Measurements from ENCODE around the gene CENPV. TPM values are rescaled to one million over a fixed set of nuclear protein-coding genes. Genes with fewer than 3 reads are reported as not detected.

The CENPV gene
- polyA plus RNA-seq, 1 donor = 136 TPM

GRCh38 chr17:16383772-16384287 is 30.6 kb upstream of the CENPV start:
- peaks cover 24% of the 10 kb centered on the region for H3K4me1 ChIP-seq (ENCODE audit: control insufficient read depth, insufficient read depth, low read length)
- H3K4me3 ChIP-seq (ENCODE audit: low read length) = peak overlapping the region; percentile 21
- H3K9me3 ChIP-seq (ENCODE audit: control insufficient read depth, low read depth, low read length) = peaks cover 6% of the 10 kb centered on the region
- H3K36me3 ChIP-seq (ENCODE audit: control insufficient read depth, insufficient read depth, low read length) = peaks cover 24% of the 10 kb centered on the region
- no peaks in the 10 kb centered on the region for H3K27me3 ChIP-seq (ENCODE audit: control insufficient read depth, insufficient read depth, low read length)
- DNase-seq = no peak
- H3K27ac ChIP-seq (ENCODE audit: low read length) = no peak overlapping the region
- WGBS (ENCODE audit: insufficient coverage, low lambda C conversion rate) = no CpG with 5 or more reads among the region's 5 CpGs

- Histone ChIP-seq H3K9me3 (ENCODE audit: control insufficient read depth, low read depth, low read length) (peaks cover 6% of the 10 kb centered on the region), H3K4me3 (ENCODE audit: low read length) (peak overlapping the region; percentile 21), H3K27me3 (ENCODE audit: control insufficient read depth, insufficient read depth, low read length) (no peaks in the 10 kb centered on the region), H3K4me1 (ENCODE audit: control insufficient read depth, insufficient read depth, low read length) (peaks cover 24% of the 10 kb centered on the region), H3K36me3 (ENCODE audit: control insufficient read depth, insufficient read depth, low read length) (peaks cover 24% of the 10 kb centered on the region), H3K27ac (ENCODE audit: low read length) (no peak overlapping the region)
- WGBS (ENCODE audit: insufficient coverage, low lambda C conversion rate) = no CpG with 5 or more reads among the region's 4 CpGs
- no peak for DNase-seq
Observed at GRCh38 chr17:16383216-16383615, 29.9 kb upstream of the CENPV start.

- 20% methylated on average over 2 of the region's 14 CpGs for WGBS (ENCODE audit: insufficient coverage, low lambda C conversion rate)
- DNase-seq = no peak
- H3K4me3 ChIP-seq (ENCODE audit: low read length) = peak overlapping the region; percentile 88
- peak overlapping the region; percentile 92 for H3K27ac ChIP-seq (ENCODE audit: low read length)
- H3K36me3 ChIP-seq (ENCODE audit: control insufficient read depth, insufficient read depth, low read length) = peaks cover 24% of the 10 kb centered on the region
- H3K9me3 ChIP-seq (ENCODE audit: control insufficient read depth, low read depth, low read length) = peaks cover 6% of the 10 kb centered on the region
- peaks cover 21% of the 10 kb centered on the region for H3K4me1 ChIP-seq (ENCODE audit: control insufficient read depth, insufficient read depth, low read length)
- H3K27me3 ChIP-seq (ENCODE audit: control insufficient read depth, insufficient read depth, low read length) = no peaks in the 10 kb centered on the region
Observed at GRCh38 chr17:16381496-16381820, 28.2 kb upstream of the CENPV start.

- peak within 1 kb of the TSS; percentile 88 for H3K4me3 ChIP-seq (ENCODE audit: low read length)
- DNase-seq = peak; percentile 97 to 98
- H3K27me3 ChIP-seq (ENCODE audit: control insufficient read depth, insufficient read depth, low read length) = no peaks in the 10 kb centered on the region
- H3K27ac ChIP-seq (ENCODE audit: low read length) = peak within 1 kb of the TSS; percentile 92
- H3K36me3 ChIP-seq (ENCODE audit: control insufficient read depth, insufficient read depth, low read length) = peaks cover 24% of the 10 kb centered on the region
- peaks cover 6% of the 10 kb centered on the region for H3K9me3 ChIP-seq (ENCODE audit: control insufficient read depth, low read depth, low read length)
- H3K4me1 ChIP-seq (ENCODE audit: control insufficient read depth, insufficient read depth, low read length) = peaks cover 21% of the 10 kb centered on the region
- WGBS (ENCODE audit: insufficient coverage, low lambda C conversion rate) = 0% methylated on average over 1 of the region's 67 CpGs
Observed at GRCh38 chr17:16380640-16381495, 27.6 kb upstream of the CENPV start, which contains the start of gene UBB. TSS of gene UBB (plus strand) at chr17:16381091. CDS start at chr17:16381908, 817 bp downstream.

GRCh38 chr17:16379654-16380053 is 26.4 kb upstream of the CENPV start:
- Histone ChIP-seq H3K36me3 (ENCODE audit: control insufficient read depth, insufficient read depth, low read length) (peaks cover 24% of the 10 kb centered on the region), H3K27me3 (ENCODE audit: control insufficient read depth, insufficient read depth, low read length) (no peaks in the 10 kb centered on the region), H3K4me3 (ENCODE audit: low read length) (no peak overlapping the region), H3K27ac (ENCODE audit: low read length) (no peak overlapping the region), H3K9me3 (ENCODE audit: control insufficient read depth, low read depth, low read length) (peaks cover 6% of the 10 kb centered on the region), H3K4me1 (ENCODE audit: control insufficient read depth, insufficient read depth, low read length) (peaks cover 19% of the 10 kb centered on the region)
- no peak for DNase-seq
- no CpG with 5 or more reads among the region's 8 CpGs for WGBS (ENCODE audit: insufficient coverage, low lambda C conversion rate)

GRCh38 chr17:16378636-16379282 is 25.5 kb upstream of the CENPV start:
- no peak overlapping the region for H3K27ac ChIP-seq (ENCODE audit: low read length)
- peaks cover 21% of the 10 kb centered on the region for H3K36me3 ChIP-seq (ENCODE audit: control insufficient read depth, insufficient read depth, low read length)
- peaks cover 13% of the 10 kb centered on the region for H3K4me1 ChIP-seq (ENCODE audit: control insufficient read depth, insufficient read depth, low read length)
- peaks cover 6% of the 10 kb centered on the region for H3K9me3 ChIP-seq (ENCODE audit: control insufficient read depth, low read depth, low read length)
- no peak overlapping the region for H3K4me3 ChIP-seq (ENCODE audit: low read length)
- H3K27me3 ChIP-seq (ENCODE audit: control insufficient read depth, insufficient read depth, low read length) = no peaks in the 10 kb centered on the region
- peak in 1 of 2 donors; percentile 31 for DNase-seq
- WGBS (ENCODE audit: insufficient coverage, low lambda C conversion rate) = no CpG with 5 or more reads among the region's 17 CpGs

GRCh38 chr17:16377941-16378341 is 24.7 kb upstream of the CENPV start:
- Histone ChIP-seq H3K27ac (ENCODE audit: low read length) (no peak overlapping the region), H3K27me3 (ENCODE audit: control insufficient read depth, insufficient read depth, low read length) (no peaks in the 10 kb centered on the region), H3K36me3 (ENCODE audit: control insufficient read depth, insufficient read depth, low read length) (peaks cover 13% of the 10 kb centered on the region), H3K9me3 (ENCODE audit: control insufficient read depth, low read depth, low read length) (peaks cover 6% of the 10 kb centered on the region), H3K4me1 (ENCODE audit: control insufficient read depth, insufficient read depth, low read length) (peaks cover 5% of the 10 kb centered on the region), H3K4me3 (ENCODE audit: low read length) (no peak overlapping the region)
- no peak for DNase-seq
- no CpG with 5 or more reads among the region's 2 CpGs for WGBS (ENCODE audit: insufficient coverage, low lambda C conversion rate)

- DNase-seq = peak; percentile 74 to 86
- no peaks in the 10 kb centered on the region for H3K36me3 ChIP-seq (ENCODE audit: control insufficient read depth, insufficient read depth, low read length)
Observed at GRCh38 chr17:16374146-16374938, 21.1 kb upstream of the CENPV start.

GRCh38 chr17:16371742-16372141 is 18.5 kb upstream of the CENPV start:
- H3K4me1 ChIP-seq (ENCODE audit: control insufficient read depth, insufficient read depth, low read length) = no peaks in the 10 kb centered on the region
- H3K36me3 ChIP-seq (ENCODE audit: control insufficient read depth, insufficient read depth, low read length) = no peaks in the 10 kb centered on the region
- no peaks in the 10 kb centered on the region for H3K9me3 ChIP-seq (ENCODE audit: control insufficient read depth, low read depth, low read length)
- no peak overlapping the region for H3K27ac ChIP-seq (ENCODE audit: low read length)
- no peak overlapping the region for H3K4me3 ChIP-seq (ENCODE audit: low read length)
- no CpG with 5 or more reads among the region's 5 CpGs for WGBS (ENCODE audit: insufficient coverage, low lambda C conversion rate)
- H3K27me3 ChIP-seq (ENCODE audit: control insufficient read depth, insufficient read depth, low read length) = no peaks in the 10 kb centered on the region
- DNase-seq = no peak

More at GRCh38 chr17:16374146-16374938, 21.1 kb upstream of the CENPV start:
- Histone ChIP-seq H3K4me3 (ENCODE audit: low read length) (no peak overlapping the region), H3K27me3 (ENCODE audit: control insufficient read depth, insufficient read depth, low read length) (no peaks in the 10 kb centered on the region), H3K27ac (ENCODE audit: low read length) (no peak overlapping the region), H3K4me1 (ENCODE audit: control insufficient read depth, insufficient read depth, low read length) (no peaks in the 10 kb centered on the region), H3K9me3 (ENCODE audit: control insufficient read depth, low read depth, low read length) (no peaks in the 10 kb centered on the region)
- WGBS (ENCODE audit: insufficient coverage, low lambda C conversion rate) = 100% methylated on average over 1 of the region's 16 CpGs

GRCh38 chr17:16364625-16365024 is 11.4 kb upstream of the CENPV start:
- no peak overlapping the region for H3K4me3 ChIP-seq (ENCODE audit: low read length)
- H3K36me3 ChIP-seq (ENCODE audit: control insufficient read depth, insufficient read depth, low read length) = no peaks in the 10 kb centered on the region
- H3K27ac ChIP-seq (ENCODE audit: low read length) = no peak overlapping the region
- no peaks in the 10 kb centered on the region for H3K27me3 ChIP-seq (ENCODE audit: control insufficient read depth, insufficient read depth, low read length)
- H3K9me3 ChIP-seq (ENCODE audit: control insufficient read depth, low read depth, low read length) = no peaks in the 10 kb centered on the region
- DNase-seq = no peak
- peaks cover 5% of the 10 kb centered on the region for H3K4me1 ChIP-seq (ENCODE audit: control insufficient read depth, insufficient read depth, low read length)
